KOPT-K1 (cell line): Measurements from ENCODE around the gene OSMR.

ENCODE experiments used
- H3K27ac ChIP-seq: fragments of 200-600 bp; sonication (generic); 2 replicates; pipeline ENCODE4 v1.5.1; 2016; ENCODE audit warnings: antibody characterized with exemption, mild to moderate bottlenecking, low read depth, low read length; ENCODE audit not compliant: poor library complexity, severe bottlenecking
- H3K36me3 ChIP-seq: fragments of 200-600 bp; sonication (generic); 2 replicates; pipeline ENCODE4 v1.5.1; 2017; ENCODE audit warnings: antibody characterized with exemption, mild to moderate bottlenecking, low read length, moderate library complexity; ENCODE audit not compliant: insufficient read depth
- H3K9me3 ChIP-seq: fragments of 200-600 bp; sonication (generic); 2 replicates; pipeline ENCODE4 v1.5.1; 2017; ENCODE audit warnings: antibody characterized with exemption, low read length, mild to moderate bottlenecking; ENCODE audit not compliant: insufficient read depth, poor library complexity, severe bottlenecking

OSMR gene

DNA sequence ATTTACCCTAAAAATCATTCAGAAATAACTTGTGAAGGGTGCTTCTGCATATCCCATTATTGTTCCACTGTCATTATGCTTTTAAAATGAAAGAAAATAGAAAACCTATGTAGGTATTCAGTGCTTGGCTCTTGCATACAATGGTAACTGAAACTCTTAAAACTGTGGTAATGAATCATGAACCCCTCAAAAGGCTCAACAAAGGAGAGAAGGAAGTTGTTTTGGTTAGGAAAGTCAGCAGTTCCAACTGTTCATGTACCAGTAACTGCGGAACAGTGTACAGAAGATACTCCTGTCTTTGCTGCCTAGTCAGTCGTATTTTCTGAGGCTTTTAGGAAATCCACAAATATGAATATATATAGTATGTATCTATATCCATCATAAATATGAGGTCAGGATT is 96.1 kb downstream of the OSMR start:
- Histone ChIP-seq H3K36me3 (peaks cover 71% of the 10 kb centered on the region), H3K9me3 (no peaks in the 10 kb centered on the region)

DNA sequence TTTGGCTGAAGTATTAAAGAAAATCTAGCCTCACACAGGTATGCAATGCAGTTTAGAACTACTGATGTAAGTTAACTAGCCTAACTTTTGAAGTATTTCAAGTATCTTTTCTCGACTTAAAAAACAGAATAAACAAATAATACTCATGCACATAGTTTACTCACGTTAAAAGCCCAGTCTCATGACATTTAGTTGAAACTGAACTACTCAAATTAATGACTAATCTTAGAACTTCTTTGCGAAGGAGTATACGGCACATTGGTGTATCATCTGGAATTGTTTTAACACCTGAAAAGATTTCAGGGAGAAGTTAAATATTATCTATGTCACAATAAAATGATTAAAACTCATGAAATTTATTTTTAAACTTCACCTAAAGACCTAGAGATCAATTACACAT is 98.5 kb downstream of the OSMR start:
- H3K36me3 ChIP-seq = peaks cover 89% of the 10 kb centered on the region
- no peaks in the 10 kb centered on the region for H3K9me3 ChIP-seq
- no peak overlapping the region for H3K27ac ChIP-seq

More for the DNA sequence above, 96.1 kb downstream of the OSMR start:
- no peak overlapping the region for H3K27ac ChIP-seq

DNA sequence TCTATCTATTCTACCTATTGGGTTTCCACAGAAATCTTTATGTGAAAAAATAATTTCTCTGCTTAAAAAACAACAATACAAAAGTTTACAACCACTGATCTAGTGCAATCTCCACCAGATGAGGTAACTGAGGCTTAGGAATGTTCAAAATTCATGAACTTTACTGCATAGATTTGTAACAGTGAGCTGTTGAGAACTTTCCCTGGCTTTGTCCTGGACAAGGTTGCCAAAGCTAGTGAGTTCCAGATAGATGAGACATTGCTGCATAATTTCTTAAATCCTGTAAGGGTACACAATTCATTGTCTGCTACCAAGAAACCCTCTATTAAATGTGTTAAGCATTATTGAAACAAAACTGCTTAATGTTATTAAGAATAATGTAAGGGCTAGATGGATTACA is 102.7 kb downstream of the OSMR start:
- no peak overlapping the region for H3K27ac ChIP-seq
- H3K9me3 ChIP-seq = no peaks in the 10 kb centered on the region
- H3K36me3 ChIP-seq = peaks cover 97% of the 10 kb centered on the region

DNA sequence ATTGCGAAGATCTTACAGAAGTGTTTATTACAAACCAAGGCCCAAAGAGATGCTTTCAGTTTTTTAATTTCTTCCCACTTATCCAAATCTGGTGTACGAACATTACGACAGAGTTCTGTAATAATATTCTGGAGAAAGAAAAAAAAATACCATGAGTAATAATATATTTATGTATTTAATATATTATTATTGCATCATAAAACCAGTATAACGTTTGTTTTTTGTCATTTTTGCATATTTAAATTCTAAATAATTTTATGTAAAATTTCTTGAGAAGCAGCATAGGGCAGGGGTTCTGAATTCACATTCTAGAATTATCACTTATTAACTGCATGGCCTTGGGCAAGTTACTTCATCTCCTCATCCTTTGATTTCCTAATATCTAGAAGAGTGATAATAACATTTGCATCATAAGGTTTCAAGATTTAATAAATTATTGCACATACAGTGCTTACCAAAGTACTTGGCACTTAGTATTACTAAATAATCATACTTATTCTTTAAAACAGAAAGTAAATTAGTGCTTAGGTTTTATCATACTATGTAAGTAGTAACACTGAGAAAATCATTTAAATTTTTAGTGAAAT is 107.7 kb downstream of the OSMR start:
- Histone ChIP-seq H3K27ac (no peak overlapping the region), H3K9me3 (no peaks in the 10 kb centered on the region), H3K36me3 (peaks cover 95% of the 10 kb centered on the region)

DNA sequence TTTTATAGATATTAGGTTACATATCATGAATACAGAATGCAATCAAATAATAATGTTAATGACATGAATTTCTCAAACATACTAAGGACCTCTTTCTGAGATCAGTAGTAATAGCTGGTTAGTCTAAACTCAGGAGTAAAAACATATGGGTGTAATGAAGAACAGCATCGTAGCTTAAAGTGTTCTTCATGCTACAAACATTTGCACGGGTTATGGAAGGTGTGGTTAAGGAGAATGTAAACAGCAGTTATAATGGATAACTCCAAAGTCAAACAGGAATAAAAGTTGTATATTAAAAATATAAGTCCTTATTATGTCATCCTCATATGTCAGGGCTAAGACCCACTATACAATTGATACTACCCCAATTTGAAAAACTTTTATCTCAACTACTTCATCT is 115.9 kb downstream of the OSMR start:
- H3K27ac ChIP-seq = no peak overlapping the region
- peaks cover 95% of the 10 kb centered on the region for H3K36me3 ChIP-seq
- no peaks in the 10 kb centered on the region for H3K9me3 ChIP-seq

DNA sequence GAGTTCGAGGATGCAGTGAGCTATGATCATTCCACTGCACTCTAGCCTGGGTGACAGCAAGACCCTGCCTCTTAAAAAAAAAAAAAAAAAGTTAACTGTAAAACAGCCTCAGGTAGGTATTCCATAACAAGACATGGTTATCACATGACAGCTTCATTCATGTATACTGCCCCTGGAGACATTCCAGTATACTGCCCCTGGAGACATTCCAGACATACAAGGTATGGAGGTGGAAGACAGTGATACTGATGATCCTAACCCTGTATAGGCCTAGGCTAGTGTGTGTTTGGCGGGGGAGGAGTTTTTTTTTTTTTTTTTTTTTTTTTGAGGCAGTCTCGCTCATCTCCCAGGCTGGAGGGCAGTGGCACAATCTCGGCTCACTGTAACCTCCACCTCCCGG is 122.9 kb downstream of the OSMR start:
- no peaks in the 10 kb centered on the region for H3K9me3 ChIP-seq
- H3K36me3 ChIP-seq = peaks cover 78% of the 10 kb centered on the region
- H3K27ac ChIP-seq = no peak overlapping the region

DNA sequence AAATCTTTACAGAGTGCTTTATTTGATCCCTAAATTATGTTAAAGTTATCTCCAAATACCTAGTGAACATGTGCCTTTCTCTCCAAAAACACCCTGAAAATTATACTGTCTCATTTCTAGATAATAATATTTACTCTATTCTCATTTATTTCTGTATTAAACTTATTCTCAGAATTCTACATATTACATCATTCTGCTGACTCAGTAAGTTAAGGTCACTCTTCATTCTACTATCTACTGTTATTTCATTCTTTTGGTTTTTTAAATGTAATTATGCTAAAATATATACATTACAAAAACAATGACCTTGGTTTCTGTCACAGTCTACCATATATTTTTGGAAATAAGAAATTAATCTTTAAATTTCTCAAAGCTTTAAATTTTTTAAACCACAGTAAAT is 132.2 kb downstream of the OSMR start:
- Histone ChIP-seq H3K9me3 (no peaks in the 10 kb centered on the region), H3K36me3 (peaks cover 40% of the 10 kb centered on the region), H3K27ac (no peak overlapping the region)

DNA sequence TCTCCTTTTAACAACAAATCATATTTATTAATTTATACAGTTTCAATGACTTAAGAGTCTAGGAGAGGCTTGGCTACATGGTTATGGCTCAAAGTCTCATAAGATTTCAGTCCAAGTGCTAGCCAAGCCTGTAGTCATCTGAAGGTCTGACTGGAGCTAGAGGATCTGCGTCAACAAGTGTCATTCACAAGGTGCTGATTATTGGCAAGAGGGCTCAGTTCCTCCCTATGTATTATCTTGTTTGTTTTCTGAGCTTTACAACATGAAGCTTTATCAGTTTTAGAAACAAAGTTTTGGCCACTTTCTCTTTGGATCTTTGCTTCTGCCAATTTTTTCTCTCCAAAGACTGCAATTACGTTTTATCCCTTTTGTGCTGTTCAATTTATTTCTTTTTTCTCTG is 133.7 kb downstream of the OSMR start:
- Histone ChIP-seq H3K27ac (no peak overlapping the region), H3K9me3 (no peaks in the 10 kb centered on the region), H3K36me3 (peaks cover 26% of the 10 kb centered on the region)
